SK-N-SH treated with all-trans-retinoic acid at 6 μM for 48 hours (cell line): Measurements from ENCODE around the gene SLC5A9.

ENCODE experiments used
- ATAC-seq: fragments of 200-7000 bp; cut with Tn5 transposase; 3 replicates; pipeline ENCODE4 v1.9.1; 2020; ENCODE audit warnings: mild to moderate bottlenecking, moderate library complexity
- ARNTL ChIP-seq: fragments of 450-650 bp; formaldehyde crosslinking; IDR thresholded peaks from 2 replicates; pipeline ENCODE4 v1.5.0; 2020; ENCODE audit warnings: low read depth, mild to moderate bottlenecking, moderate library complexity, borderline replicate concordance
- BACH2 ChIP-seq: fragments of 250-450 bp; sonication (Bioruptor Pico); IDR thresholded peaks from 2 replicates; pipeline ENCODE4 v1.9.0; 2021; ENCODE audit warnings: mild to moderate bottlenecking, borderline replicate concordance
- CSDC2 ChIP-seq: fragments of 250-450 bp; sonication (Bioruptor Pico); IDR thresholded peaks from 2 replicates; pipeline ENCODE4 v1.5.0; 2020; ENCODE audit warnings: mild to moderate bottlenecking, moderate library complexity
- ESRRG ChIP-seq: fragments of 250-450 bp; sonication (Bioruptor Pico); IDR thresholded peaks from 2 replicates; pipeline ENCODE4 v1.6.1; 2021; ENCODE audit warnings: mild to moderate bottlenecking
- GLIS3 ChIP-seq: fragments of 250-450 bp; sonication (Bioruptor Pico); IDR thresholded peaks from 2 replicates; pipeline ENCODE4 v1.5.0; 2020; ENCODE audit warnings: mild to moderate bottlenecking, moderate library complexity
- ISL1 ChIP-seq: fragments of 250-450 bp; sonication (Bioruptor Pico); IDR thresholded peaks from 2 replicates; pipeline ENCODE4 v2.1.2; 2022; ENCODE audit warnings: mild to moderate bottlenecking, moderate library complexity
- OSR1 ChIP-seq: fragments of 250-450 bp; sonication (Bioruptor Pico); IDR thresholded peaks from 2 replicates; pipeline ENCODE4 v1.8.0; 2022; ENCODE audit warnings: moderate library complexity, mild to moderate bottlenecking, inconsistent platforms
- PPARA ChIP-seq: fragments of 250-450 bp; sonication (Bioruptor Pico); IDR thresholded peaks from 2 replicates; pipeline ENCODE4 v1.5.0; 2020; ENCODE audit warnings: mild to moderate bottlenecking, borderline replicate concordance
- RARB ChIP-seq: fragments of 250-450 bp; sonication (Bioruptor Pico); IDR thresholded peaks from 2 replicates; pipeline ENCODE4 v1.8.0; 2021; ENCODE audit warnings: mild to moderate bottlenecking, moderate library complexity
- SNAI2 ChIP-seq: fragments of 250-450 bp; sonication (Bioruptor Pico); IDR thresholded peaks from 2 replicates; pipeline ENCODE4 v1.5.0; 2020; ENCODE audit warnings: mild to moderate bottlenecking, moderate library complexity
- TCF4 ChIP-seq: fragments of 250-450 bp; sonication (Bioruptor Pico); IDR thresholded peaks from 2 replicates; pipeline ENCODE4 v1.8.0; 2021; ENCODE audit warnings: mild to moderate bottlenecking, moderate library complexity, borderline replicate concordance
- TOX ChIP-seq: fragments of 250-450 bp; sonication (Bioruptor Pico); IDR thresholded peaks from 2 replicates; pipeline ENCODE4 v1.8.0; 2021; ENCODE audit warnings: mild to moderate bottlenecking, moderate library complexity, borderline replicate concordance
- ZC3H10 ChIP-seq: fragments of 250-450 bp; sonication (Bioruptor Pico); IDR thresholded peaks from 2 replicates; pipeline ENCODE4 v1.5.1; 2021; ENCODE audit warnings: mild to moderate bottlenecking, moderate library complexity
- ZFP3 ChIP-seq: fragments of 250-450 bp; sonication (Bioruptor Pico); IDR thresholded peaks from 2 replicates; pipeline ENCODE4 v1.5.0; 2020; ENCODE audit warnings: mild to moderate bottlenecking, moderate library complexity
- ZFP30 ChIP-seq: fragments of 450-650 bp; formaldehyde crosslinking; IDR thresholded peaks from 2 replicates; pipeline ENCODE4 v1.5.0; 2022; ENCODE audit warnings: mild to moderate bottlenecking, moderate library complexity
- ZNF565 ChIP-seq: fragments of 450-650 bp; formaldehyde crosslinking; conservative IDR thresholded peaks from 2 replicates; pipeline ENCODE4 v1.5.0; 2020; ENCODE audit warnings: low read depth, mild to moderate bottlenecking, moderate library complexity
- ZNF70 ChIP-seq: fragments of 450-650 bp; formaldehyde crosslinking; IDR thresholded peaks from 2 replicates; pipeline ENCODE4 v1.5.0; 2020; ENCODE audit warnings: mild to moderate bottlenecking, moderate library complexity
- ZNF8 ChIP-seq: fragments of 450-650 bp; formaldehyde crosslinking; IDR thresholded peaks from 2 replicates; pipeline ENCODE4 v1.5.0; 2020; ENCODE audit warnings: mild to moderate bottlenecking, moderate library complexity
- TF ChIP-seq, protein P1 (sequence below): fragments of 250-450 bp; sonication (Bioruptor Pico); IDR thresholded peaks from 2 replicates; pipeline ENCODE4 v1.8.0; 2020; ENCODE audit warnings: mild to moderate bottlenecking, moderate library complexity, borderline replicate concordance
- TF ChIP-seq, protein P2 (sequence below): fragments of 250-450 bp; sonication (Bioruptor Pico); IDR thresholded peaks from 2 replicates; pipeline ENCODE4 v1.5.1; 2020; ENCODE audit warnings: low read depth, mild to moderate bottlenecking, moderate library complexity
- TF ChIP-seq, protein P3 (sequence below): fragments of 250-450 bp; sonication (Bioruptor Pico); IDR thresholded peaks from 2 replicates; pipeline ENCODE4 v1.8.0; 2021; ENCODE audit warnings: low read depth, mild to moderate bottlenecking, moderate library complexity, borderline replicate concordance
- TF ChIP-seq, protein P4 (sequence below): fragments of 250-450 bp; sonication (Bioruptor Pico); IDR thresholded peaks from 2 replicates; pipeline ENCODE4 v1.5.1; 2021; ENCODE audit warnings: mild to moderate bottlenecking, moderate library complexity

The SLC5A9 gene

DNA sequence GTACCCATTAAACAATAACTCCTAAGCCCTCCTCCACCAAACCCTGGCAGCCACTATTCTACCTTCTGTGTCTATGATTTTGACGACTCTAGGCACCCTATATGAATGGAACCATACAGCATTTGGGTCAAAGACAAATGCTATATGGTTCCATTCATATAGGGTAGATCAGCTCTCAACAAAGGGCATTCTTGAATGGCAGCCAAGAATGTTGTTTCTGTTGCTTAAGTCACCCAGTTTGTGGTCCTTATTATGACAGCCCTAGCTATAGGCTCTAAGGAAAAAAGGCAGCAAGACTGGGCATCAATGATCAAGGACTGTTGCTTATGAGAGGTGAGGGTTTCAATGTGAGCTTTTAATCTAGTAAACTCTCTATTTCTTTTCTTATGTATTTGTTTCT lies 4.7 kb upstream of the SLC5A9 start:
- TF ChIP-seq ISL1 (no peak), ZFP3 (CRISPR knock-in tag) (no peak), ZNF565 (no peak), OSR1 (CRISPR knock-in tag) (no peak), TOX (CRISPR knock-in tag) (no peak), SNAI2 (no peak), PPARA (CRISPR knock-in tag) (no peak), ESRRG (CRISPR knock-in tag) (no peak), ZFP30 (CRISPR knock-in tag) (no peak), ZNF8 (CRISPR knock-in tag) (no peak), BACH2 (CRISPR knock-in tag) (no peak), ARNTL (CRISPR knock-in tag) (no peak)
- TF ChIP-seq, protein P1, sequence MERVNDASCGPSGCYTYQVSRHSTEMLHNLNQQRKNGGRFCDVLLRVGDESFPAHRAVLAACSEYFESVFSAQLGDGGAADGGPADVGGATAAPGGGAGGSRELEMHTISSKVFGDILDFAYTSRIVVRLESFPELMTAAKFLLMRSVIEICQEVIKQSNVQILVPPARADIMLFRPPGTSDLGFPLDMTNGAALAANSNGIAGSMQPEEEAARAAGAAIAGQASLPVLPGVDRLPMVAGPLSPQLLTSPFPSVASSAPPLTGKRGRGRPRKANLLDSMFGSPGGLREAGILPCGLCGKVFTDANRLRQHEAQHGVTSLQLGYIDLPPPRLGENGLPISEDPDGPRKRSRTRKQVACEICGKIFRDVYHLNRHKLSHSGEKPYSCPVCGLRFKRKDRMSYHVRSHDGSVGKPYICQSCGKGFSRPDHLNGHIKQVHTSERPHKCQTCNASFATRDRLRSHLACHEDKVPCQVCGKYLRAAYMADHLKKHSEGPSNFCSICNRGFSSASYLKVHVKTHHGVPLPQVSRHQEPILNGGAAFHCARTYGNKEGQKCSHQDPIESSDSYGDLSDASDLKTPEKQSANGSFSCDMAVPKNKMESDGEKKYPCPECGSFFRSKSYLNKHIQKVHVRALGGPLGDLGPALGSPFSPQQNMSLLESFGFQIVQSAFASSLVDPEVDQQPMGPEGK (CRISPR knock-in tag), result no peak
- TF ChIP-seq, protein P2, sequence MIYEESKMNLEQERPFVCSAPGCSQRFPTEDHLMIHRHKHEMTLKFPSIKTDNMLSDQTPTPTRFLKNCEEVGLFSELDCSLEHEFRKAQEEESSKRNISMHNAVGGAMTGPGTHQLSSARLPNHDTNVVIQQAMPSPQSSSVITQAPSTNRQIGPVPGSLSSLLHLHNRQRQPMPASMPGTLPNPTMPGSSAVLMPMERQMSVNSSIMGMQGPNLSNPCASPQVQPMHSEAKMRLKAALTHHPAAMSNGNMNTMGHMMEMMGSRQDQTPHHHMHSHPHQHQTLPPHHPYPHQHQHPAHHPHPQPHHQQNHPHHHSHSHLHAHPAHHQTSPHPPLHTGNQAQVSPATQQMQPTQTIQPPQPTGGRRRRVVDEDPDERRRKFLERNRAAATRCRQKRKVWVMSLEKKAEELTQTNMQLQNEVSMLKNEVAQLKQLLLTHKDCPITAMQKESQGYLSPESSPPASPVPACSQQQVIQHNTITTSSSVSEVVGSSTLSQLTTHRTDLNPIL (CRISPR knock-in tag), result no peak

DNA sequence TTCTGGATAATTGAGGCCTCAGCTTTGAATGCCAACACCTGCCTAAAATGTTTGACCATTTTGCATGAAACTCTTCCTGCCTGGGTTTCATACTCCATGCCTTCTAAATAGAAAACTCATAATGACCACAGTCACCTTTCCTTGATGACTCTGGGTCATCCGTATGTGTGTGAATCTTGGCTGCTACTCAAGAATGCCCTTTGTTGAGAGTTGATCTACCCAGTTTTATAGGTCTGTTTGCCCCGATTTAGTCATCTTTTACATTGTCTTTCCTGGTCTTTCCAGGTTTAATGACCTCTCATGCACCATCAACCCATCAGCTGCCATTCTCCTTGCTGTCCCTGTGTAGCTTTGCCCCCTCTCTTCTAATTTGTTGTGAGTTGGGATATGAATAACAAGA lies 2.7 kb upstream of the SLC5A9 start:
- TF ChIP-seq ESRRG (CRISPR knock-in tag) (no peak), ARNTL (CRISPR knock-in tag) (no peak), ZNF565 (no peak), CSDC2 (CRISPR knock-in tag) (no peak), OSR1 (CRISPR knock-in tag) (no peak), TCF4 (no peak), BACH2 (CRISPR knock-in tag) (no peak), GLIS3 (CRISPR knock-in tag) (no peak), ISL1 (no peak), PPARA (CRISPR knock-in tag) (no peak), TOX (CRISPR knock-in tag) (no peak), SNAI2 (no peak), ZNF70 (no peak), ZC3H10 (CRISPR knock-in tag) (no peak), ZFP3 (CRISPR knock-in tag) (no peak), RARB (no peak), ZNF8 (CRISPR knock-in tag) (no peak)
- TF ChIP-seq, protein P3, sequence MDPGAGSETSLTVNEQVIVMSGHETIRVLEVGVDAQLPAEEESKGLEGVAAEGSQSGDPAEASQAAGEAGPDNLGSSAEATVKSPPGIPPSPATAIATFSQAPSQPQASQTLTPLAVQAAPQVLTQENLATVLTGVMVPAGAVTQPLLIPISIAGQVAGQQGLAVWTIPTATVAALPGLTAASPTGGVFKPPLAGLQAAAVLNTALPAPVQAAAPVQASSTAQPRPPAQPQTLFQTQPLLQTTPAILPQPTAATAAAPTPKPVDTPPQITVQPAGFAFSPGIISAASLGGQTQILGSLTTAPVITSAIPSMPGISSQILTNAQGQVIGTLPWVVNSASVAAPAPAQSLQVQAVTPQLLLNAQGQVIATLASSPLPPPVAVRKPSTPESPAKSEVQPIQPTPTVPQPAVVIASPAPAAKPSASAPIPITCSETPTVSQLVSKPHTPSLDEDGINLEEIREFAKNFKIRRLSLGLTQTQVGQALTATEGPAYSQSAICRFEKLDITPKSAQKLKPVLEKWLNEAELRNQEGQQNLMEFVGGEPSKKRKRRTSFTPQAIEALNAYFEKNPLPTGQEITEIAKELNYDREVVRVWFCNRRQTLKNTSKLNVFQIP (CRISPR knock-in tag), result no peak
- TF ChIP-seq, protein P2 (CRISPR knock-in tag), result no peak
- TF ChIP-seq, protein P4, sequence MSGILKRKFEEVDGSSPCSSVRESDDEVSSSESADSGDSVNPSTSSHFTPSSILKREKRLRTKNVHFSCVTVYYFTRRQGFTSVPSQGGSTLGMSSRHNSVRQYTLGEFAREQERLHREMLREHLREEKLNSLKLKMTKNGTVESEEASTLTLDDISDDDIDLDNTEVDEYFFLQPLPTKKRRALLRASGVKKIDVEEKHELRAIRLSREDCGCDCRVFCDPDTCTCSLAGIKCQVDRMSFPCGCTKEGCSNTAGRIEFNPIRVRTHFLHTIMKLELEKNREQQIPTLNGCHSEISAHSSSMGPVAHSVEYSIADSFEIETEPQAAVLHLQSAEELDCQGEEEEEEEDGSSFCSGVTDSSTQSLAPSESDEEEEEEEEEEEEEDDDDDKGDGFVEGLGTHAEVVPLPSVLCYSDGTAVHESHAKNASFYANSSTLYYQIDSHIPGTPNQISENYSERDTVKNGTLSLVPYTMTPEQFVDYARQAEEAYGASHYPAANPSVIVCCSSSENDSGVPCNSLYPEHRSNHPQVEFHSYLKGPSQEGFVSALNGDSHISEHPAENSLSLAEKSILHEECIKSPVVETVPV, result no peak
- no peak for ATAC-seq

More for the DNA sequence above, 4.7 kb upstream of the SLC5A9 start:
- ATAC-seq, result no peak

DNA sequence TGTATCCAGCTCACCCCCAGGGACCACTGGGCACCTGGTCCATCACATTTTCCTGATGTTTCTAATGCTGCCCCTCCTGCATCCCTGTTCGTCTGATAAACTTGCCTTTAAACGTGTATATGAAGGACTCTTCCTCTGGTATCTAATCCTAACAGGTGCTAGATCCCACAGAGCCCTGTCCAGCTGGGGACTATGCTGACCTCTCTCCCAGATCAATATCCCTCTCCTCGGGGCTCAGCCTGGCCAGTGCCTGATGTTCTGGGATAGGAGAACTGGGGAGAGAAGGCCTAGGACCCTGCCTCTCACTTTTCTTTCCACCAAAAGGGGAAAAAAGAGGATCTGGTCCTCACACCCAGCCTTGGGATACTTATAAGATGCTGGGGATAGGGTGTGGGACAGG lies 1.4 kb upstream of the SLC5A9 start:
- TF ChIP-seq, protein P3 (CRISPR knock-in tag), result no peak
- TF ChIP-seq ZNF8 (CRISPR knock-in tag) (no peak), SNAI2 (no peak), ARNTL (CRISPR knock-in tag) (no peak), ZNF565 (no peak), TCF4 (no peak), GLIS3 (CRISPR knock-in tag) (no peak)
- TF ChIP-seq, protein P1 (CRISPR knock-in tag), result no peak
- ATAC-seq, result no peak
